ENCODE data around the gene OGFOD2.

GRCh38 chr12:123022846-123023245 is 47.8 kb downstream of the OGFOD2 start:
- no peak for TF ChIP-seq CTCF (IDR thresholded peaks at IDR 0.05)
- no peak for TF ChIP-seq POLR2A (IDR thresholded peaks at IDR 0.05)
- TF ChIP-seq POLR2AphosphoS5 (IDR thresholded peaks at IDR 0.05), result no peak
